WTC11 (cell line): ENCODE results near the gene THAP3. TPM values are rescaled to one million over a fixed set of nuclear protein-coding genes. Genes with fewer than 3 reads are reported as not detected.

Source experiments
- CBFB ChIP-seq: sonication (generic); formaldehyde crosslinking; IDR thresholded peaks from 2 replicates; pipeline ENCODE4 v1.8.1; 2022; ENCODE audit warnings: mild to moderate bottlenecking, low read depth, missing genetic modification reagents
- CREB1 ChIP-seq: sonication (generic); formaldehyde crosslinking; IDR thresholded peaks from 2 replicates; pipeline ENCODE4 v1.8.0; 2023; ENCODE audit warnings: mild to moderate bottlenecking, missing genetic modification reagents
- E2F5 ChIP-seq: sonication (generic); formaldehyde crosslinking; IDR thresholded peaks from 2 replicates; pipeline ENCODE4 v1.8.1; 2022; ENCODE audit warnings: mild to moderate bottlenecking, moderate library complexity, missing genetic modification reagents
- FOXJ3 ChIP-seq: sonication (generic); formaldehyde crosslinking; IDR thresholded peaks from 2 replicates; pipeline ENCODE4 v1.9.0; 2021; ENCODE audit warnings: missing genetic modification reagents, mild to moderate bottlenecking, borderline replicate concordance
- FOXP1 ChIP-seq: sonication (generic); formaldehyde crosslinking; IDR thresholded peaks from 2 replicates; pipeline ENCODE4 v1.8.0; 2022; ENCODE audit warnings: missing genetic modification reagents, mild to moderate bottlenecking, moderate library complexity, borderline replicate concordance
- FOXP4 ChIP-seq: sonication (generic); formaldehyde crosslinking; IDR thresholded peaks from 2 replicates; pipeline ENCODE4 v1.8.0; 2022; ENCODE audit warnings: mild to moderate bottlenecking, missing genetic modification reagents
- IRF2 ChIP-seq: sonication (generic); formaldehyde crosslinking; IDR thresholded peaks from 2 replicates; pipeline ENCODE4 v1.8.0; 2022; ENCODE audit warnings: low read depth, missing genetic modification reagents, borderline replicate concordance
- NR1H2 ChIP-seq: sonication (generic); formaldehyde crosslinking; IDR thresholded peaks from 2 replicates; pipeline ENCODE4 v1.9.0; 2021; ENCODE audit warnings: mild to moderate bottlenecking, moderate library complexity, missing genetic modification reagents
- NR2C2 ChIP-seq: sonication (generic); formaldehyde crosslinking; IDR thresholded peaks from 2 replicates; pipeline ENCODE4 v1.8.0; 2022; ENCODE audit warnings: mild to moderate bottlenecking, missing genetic modification reagents
- RORB ChIP-seq: fragments of 250-450 bp; sonication (Bioruptor Pico); IDR thresholded peaks from 2 replicates; pipeline ENCODE4 v1.9.0; 2021; ENCODE audit warnings: mild to moderate bottlenecking
- SOX15 ChIP-seq: fragments of 250-450 bp; sonication (Bioruptor Pico); IDR thresholded peaks from 2 replicates; pipeline ENCODE4 v1.9.0; 2021; ENCODE audit warnings: mild to moderate bottlenecking
- TCF7 ChIP-seq: sonication (generic); formaldehyde crosslinking; IDR thresholded peaks from 2 replicates; pipeline ENCODE4 v1.8.0; 2022; ENCODE audit warnings: mild to moderate bottlenecking, low read depth, missing genetic modification reagents, moderate library complexity
- TEAD4 ChIP-seq: sonication (generic); formaldehyde crosslinking; IDR thresholded peaks from 2 replicates; pipeline ENCODE4 v1.8.0; 2022; ENCODE audit warnings: mild to moderate bottlenecking, missing genetic modification reagents
- USF2 ChIP-seq: sonication (generic); formaldehyde crosslinking; IDR thresholded peaks from 2 replicates; pipeline ENCODE4 v1.8.1; 2023; ENCODE audit warnings: mild to moderate bottlenecking, missing genetic modification reagents, moderate library complexity
- ZNF671 ChIP-seq: fragments of 250-450 bp; sonication (Bioruptor Pico); IDR thresholded peaks from 2 replicates; pipeline ENCODE4 v1.8.0; 2021; ENCODE audit warnings: mild to moderate bottlenecking
- total RNA-seq: library from RNA; stranded (reverse); gene quantifications from 3 replicates; pipeline ENCODE4 v1.2.3, GENCODE V29; 2021
- TF ChIP-seq, protein P1 (sequence below): fragments of 250-450 bp; sonication (Bioruptor Pico); IDR thresholded peaks from 2 replicates; pipeline ENCODE4 v1.9.0; 2021; ENCODE audit warnings: mild to moderate bottlenecking
- TF ChIP-seq, protein P2 (sequence below): sonication (generic); formaldehyde crosslinking; IDR thresholded peaks from 2 replicates; pipeline ENCODE4 v1.8.1; 2023; ENCODE audit warnings: mild to moderate bottlenecking, missing genetic modification reagents
- TF ChIP-seq, protein P3 (sequence below): sonication (generic); formaldehyde crosslinking; IDR thresholded peaks from 2 replicates; pipeline ENCODE4 v1.8.0; 2022; ENCODE audit warnings: mild to moderate bottlenecking, missing genetic modification reagents
- TF ChIP-seq, protein P4 (sequence below): sonication (generic); formaldehyde crosslinking; IDR thresholded peaks from 2 replicates; pipeline ENCODE4 v1.8.0; 2023; ENCODE audit warnings: mild to moderate bottlenecking, missing genetic modification reagents
- TF ChIP-seq, protein P5 (sequence below): sonication (generic); formaldehyde crosslinking; IDR thresholded peaks from 2 replicates; pipeline ENCODE4 v1.8.1; 2022; ENCODE audit warnings: low read depth, mild to moderate bottlenecking, moderate library complexity, missing genetic modification reagents, borderline replicate concordance
- TF ChIP-seq, protein P6 (sequence below): sonication (generic); formaldehyde crosslinking; IDR thresholded peaks from 2 replicates; pipeline ENCODE4 v1.8.0; 2022; ENCODE audit warnings: missing genetic modification reagents

Gene THAP3
- total RNA-seq, 1 experiment from 2014 or later: 14.8 TPM

DNA sequence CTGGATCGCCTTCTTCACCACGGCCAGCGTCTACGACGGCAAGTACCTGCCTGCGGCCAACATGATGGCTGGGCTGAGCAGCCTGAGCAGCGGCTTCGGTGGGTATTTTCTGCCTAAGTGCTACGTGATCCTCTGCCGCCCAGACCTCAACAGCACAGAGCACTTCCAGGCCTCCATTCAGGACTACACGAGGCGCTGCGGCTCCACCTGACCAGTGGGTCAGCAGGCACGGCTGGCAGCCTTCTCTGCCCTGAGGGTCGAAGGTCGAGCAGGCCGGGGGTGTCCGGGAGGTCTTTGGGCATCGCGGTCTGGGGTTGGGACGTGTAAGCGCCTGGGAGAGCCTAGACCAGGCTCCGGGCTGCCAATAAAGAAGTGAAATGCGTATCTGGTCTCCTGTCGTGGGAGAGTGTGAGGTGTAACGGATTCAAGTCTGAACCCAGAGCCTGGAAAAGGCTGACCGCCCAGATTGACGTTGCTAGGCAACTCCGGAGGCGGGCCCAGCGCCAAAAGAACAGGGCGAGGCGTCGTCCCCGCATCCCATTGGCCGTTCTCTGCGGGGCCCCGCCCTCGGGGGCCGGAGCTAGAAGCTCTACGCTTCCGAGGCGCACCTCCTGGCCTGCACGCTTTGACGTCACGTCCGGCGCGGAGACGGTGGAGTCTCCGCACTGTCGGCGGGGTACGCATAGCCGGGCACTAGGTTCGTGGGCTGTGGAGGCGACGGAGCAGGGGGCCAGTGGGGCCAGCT, 45.1 kb upstream of the THAP3 start, which contains the start of gene ZBTB48 (continued):
- TF ChIP-seq NR1H2 (no peak), E2F5 (CRISPR knock-in tag) (0 out of 2 replicates have a peak, but pooled peaks have one; percentile 42), CBFB (CRISPR knock-in tag) (no peak), FOXP1 (CRISPR knock-in tag) (peak; percentile 64; the same call in 1 of the 2 replicates), USF2 (CRISPR knock-in tag) (no peak), TEAD4 (CRISPR knock-in tag) (no peak), SOX15 (no peak), CREB1 (CRISPR knock-in tag) (no peak), TCF7 (CRISPR knock-in tag) (no peak), ZNF671 (no peak), FOXP4 (no peak), FOXJ3 (CRISPR knock-in tag) (no peak), IRF2 (CRISPR knock-in tag) (0 out of 2 replicates have a peak, but pooled peaks have one; percentile 55), NR2C2 (CRISPR knock-in tag) (no peak), RORB (CRISPR knock-in tag) (no peak)
- TF ChIP-seq, protein P1, sequence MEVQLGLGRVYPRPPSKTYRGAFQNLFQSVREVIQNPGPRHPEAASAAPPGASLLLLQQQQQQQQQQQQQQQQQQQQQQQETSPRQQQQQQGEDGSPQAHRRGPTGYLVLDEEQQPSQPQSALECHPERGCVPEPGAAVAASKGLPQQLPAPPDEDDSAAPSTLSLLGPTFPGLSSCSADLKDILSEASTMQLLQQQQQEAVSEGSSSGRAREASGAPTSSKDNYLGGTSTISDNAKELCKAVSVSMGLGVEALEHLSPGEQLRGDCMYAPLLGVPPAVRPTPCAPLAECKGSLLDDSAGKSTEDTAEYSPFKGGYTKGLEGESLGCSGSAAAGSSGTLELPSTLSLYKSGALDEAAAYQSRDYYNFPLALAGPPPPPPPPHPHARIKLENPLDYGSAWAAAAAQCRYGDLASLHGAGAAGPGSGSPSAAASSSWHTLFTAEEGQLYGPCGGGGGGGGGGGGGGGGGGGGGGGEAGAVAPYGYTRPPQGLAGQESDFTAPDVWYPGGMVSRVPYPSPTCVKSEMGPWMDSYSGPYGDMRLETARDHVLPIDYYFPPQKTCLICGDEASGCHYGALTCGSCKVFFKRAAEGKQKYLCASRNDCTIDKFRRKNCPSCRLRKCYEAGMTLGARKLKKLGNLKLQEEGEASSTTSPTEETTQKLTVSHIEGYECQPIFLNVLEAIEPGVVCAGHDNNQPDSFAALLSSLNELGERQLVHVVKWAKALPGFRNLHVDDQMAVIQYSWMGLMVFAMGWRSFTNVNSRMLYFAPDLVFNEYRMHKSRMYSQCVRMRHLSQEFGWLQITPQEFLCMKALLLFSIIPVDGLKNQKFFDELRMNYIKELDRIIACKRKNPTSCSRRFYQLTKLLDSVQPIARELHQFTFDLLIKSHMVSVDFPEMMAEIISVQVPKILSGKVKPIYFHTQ (CRISPR knock-in tag): no peak
- TF ChIP-seq, protein P2, sequence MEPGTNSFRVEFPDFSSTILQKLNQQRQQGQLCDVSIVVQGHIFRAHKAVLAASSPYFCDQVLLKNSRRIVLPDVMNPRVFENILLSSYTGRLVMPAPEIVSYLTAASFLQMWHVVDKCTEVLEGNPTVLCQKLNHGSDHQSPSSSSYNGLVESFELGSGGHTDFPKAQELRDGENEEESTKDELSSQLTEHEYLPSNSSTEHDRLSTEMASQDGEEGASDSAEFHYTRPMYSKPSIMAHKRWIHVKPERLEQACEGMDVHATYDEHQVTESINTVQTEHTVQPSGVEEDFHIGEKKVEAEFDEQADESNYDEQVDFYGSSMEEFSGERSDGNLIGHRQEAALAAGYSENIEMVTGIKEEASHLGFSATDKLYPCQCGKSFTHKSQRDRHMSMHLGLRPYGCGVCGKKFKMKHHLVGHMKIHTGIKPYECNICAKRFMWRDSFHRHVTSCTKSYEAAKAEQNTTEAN (CRISPR knock-in tag): no peak
- TF ChIP-seq, protein P3, sequence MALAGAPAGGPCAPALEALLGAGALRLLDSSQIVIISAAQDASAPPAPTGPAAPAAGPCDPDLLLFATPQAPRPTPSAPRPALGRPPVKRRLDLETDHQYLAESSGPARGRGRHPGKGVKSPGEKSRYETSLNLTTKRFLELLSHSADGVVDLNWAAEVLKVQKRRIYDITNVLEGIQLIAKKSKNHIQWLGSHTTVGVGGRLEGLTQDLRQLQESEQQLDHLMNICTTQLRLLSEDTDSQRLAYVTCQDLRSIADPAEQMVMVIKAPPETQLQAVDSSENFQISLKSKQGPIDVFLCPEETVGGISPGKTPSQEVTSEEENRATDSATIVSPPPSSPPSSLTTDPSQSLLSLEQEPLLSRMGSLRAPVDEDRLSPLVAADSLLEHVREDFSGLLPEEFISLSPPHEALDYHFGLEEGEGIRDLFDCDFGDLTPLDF (CRISPR knock-in tag): no peak
- TF ChIP-seq, protein P4, sequence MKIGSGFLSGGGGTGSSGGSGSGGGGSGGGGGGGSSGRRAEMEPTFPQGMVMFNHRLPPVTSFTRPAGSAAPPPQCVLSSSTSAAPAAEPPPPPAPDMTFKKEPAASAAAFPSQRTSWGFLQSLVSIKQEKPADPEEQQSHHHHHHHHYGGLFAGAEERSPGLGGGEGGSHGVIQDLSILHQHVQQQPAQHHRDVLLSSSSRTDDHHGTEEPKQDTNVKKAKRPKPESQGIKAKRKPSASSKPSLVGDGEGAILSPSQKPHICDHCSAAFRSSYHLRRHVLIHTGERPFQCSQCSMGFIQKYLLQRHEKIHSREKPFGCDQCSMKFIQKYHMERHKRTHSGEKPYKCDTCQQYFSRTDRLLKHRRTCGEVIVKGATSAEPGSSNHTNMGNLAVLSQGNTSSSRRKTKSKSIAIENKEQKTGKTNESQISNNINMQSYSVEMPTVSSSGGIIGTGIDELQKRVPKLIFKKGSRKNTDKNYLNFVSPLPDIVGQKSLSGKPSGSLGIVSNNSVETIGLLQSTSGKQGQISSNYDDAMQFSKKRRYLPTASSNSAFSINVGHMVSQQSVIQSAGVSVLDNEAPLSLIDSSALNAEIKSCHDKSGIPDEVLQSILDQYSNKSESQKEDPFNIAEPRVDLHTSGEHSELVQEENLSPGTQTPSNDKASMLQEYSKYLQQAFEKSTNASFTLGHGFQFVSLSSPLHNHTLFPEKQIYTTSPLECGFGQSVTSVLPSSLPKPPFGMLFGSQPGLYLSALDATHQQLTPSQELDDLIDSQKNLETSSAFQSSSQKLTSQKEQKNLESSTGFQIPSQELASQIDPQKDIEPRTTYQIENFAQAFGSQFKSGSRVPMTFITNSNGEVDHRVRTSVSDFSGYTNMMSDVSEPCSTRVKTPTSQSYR (CRISPR knock-in tag): no peak
- TF ChIP-seq, protein P5, sequence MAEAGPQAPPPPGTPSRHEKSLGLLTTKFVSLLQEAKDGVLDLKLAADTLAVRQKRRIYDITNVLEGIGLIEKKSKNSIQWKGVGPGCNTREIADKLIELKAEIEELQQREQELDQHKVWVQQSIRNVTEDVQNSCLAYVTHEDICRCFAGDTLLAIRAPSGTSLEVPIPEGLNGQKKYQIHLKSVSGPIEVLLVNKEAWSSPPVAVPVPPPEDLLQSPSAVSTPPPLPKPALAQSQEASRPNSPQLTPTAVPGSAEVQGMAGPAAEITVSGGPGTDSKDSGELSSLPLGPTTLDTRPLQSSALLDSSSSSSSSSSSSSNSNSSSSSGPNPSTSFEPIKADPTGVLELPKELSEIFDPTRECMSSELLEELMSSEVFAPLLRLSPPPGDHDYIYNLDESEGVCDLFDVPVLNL (CRISPR knock-in tag): no peak
- TF ChIP-seq, protein P6, sequence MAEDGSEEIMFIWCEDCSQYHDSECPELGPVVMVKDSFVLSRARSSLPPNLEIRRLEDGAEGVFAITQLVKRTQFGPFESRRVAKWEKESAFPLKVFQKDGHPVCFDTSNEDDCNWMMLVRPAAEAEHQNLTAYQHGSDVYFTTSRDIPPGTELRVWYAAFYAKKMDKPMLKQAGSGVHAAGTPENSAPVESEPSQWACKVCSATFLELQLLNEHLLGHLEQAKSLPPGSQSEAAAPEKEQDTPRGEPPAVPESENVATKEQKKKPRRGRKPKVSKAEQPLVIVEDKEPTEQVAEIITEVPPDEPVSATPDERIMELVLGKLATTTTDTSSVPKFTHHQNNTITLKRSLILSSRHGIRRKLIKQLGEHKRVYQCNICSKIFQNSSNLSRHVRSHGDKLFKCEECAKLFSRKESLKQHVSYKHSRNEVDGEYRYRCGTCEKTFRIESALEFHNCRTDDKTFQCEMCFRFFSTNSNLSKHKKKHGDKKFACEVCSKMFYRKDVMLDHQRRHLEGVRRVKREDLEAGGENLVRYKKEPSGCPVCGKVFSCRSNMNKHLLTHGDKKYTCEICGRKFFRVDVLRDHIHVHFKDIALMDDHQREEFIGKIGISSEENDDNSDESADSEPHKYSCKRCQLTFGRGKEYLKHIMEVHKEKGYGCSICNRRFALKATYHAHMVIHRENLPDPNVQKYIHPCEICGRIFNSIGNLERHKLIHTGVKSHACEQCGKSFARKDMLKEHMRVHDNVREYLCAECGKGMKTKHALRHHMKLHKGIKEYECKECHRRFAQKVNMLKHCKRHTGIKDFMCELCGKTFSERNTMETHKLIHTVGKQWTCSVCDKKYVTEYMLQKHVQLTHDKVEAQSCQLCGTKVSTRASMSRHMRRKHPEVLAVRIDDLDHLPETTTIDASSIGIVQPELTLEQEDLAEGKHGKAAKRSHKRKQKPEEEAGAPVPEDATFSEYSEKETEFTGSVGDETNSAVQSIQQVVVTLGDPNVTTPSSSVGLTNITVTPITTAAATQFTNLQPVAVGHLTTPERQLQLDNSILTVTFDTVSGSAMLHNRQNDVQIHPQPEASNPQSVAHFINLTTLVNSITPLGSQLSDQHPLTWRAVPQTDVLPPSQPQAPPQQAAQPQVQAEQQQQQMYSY (CRISPR knock-in tag): no peak
